OCI-LY3 (cell line): ENCODE results near the gene FCRL5.

ENCODE experiments used
- H2AFZ ChIP-seq: fragments of 200-600, 300-600 bp; shearing (Covaris generic); 2 replicates; pipeline ENCODE4 v1.6.0; 2014; ENCODE audit warnings: antibody characterized with exemption, low read depth, low read length
- H3K27ac ChIP-seq: fragments of 200-600, 300-600 bp; sonication (generic); 2 replicates; pipeline ENCODE4 v1.5.1; 2014; ENCODE audit warnings: mild to moderate bottlenecking, low read length, moderate library complexity, mixed read lengths
- H3K27me3 ChIP-seq: fragments of 200-600, 300-600 bp; sonication (generic); 2 replicates; pipeline ENCODE4 v1.6.1; 2014; ENCODE audit warnings: low read depth, low read length, mixed read lengths
- H3K36me3 ChIP-seq: fragments of 200-600, 300-600 bp; sonication (generic); replicated peaks from 2 replicates; pipeline ENCODE3; 2014; ENCODE audit warnings: low read depth, low read length, mixed read lengths
- H3K4me1 ChIP-seq: fragments of 300-600, 200-600 bp; sonication (generic); 2 replicates; pipeline ENCODE4 v1.6.1; 2014; ENCODE audit warnings: low read length, mixed read lengths
- H3K4me2 ChIP-seq: fragments of 200-600, 300-600 bp; sonication (generic); 2 replicates; pipeline ENCODE4 v1.6.1; 2014; ENCODE audit warnings: low read length, mixed read lengths
- H3K4me3 ChIP-seq: fragments of 300-600, 200-600 bp; sonication (generic); 2 replicates; pipeline ENCODE4 v1.5.1; 2014; ENCODE audit warnings: antibody characterized with exemption, mild to moderate bottlenecking, low read length, moderate library complexity
- H3K79me2 ChIP-seq: fragments of 300-600, 200-600 bp; shearing (Covaris generic); 2 replicates; pipeline ENCODE4 v1.6.1; 2014; ENCODE audit warnings: mild to moderate bottlenecking, low read length, mixed read lengths
- H3K9ac ChIP-seq: fragments of 300-600, 200-600 bp; shearing (Covaris generic); 2 replicates; pipeline ENCODE4 v1.6.0; 2014; ENCODE audit warnings: mild to moderate bottlenecking, low read length, moderate library complexity
- H3K9me3 ChIP-seq: fragments of 200-600, 300-600 bp; shearing (Covaris generic); 2 replicates; pipeline ENCODE4 v1.6.1; 2014; ENCODE audit warnings: low read length, mixed read lengths; ENCODE audit not compliant: insufficient read depth
- H4K20me1 ChIP-seq: fragments of 200-600, 300-600 bp; sonication (generic); 2 replicates; pipeline ENCODE4 v1.6.1; 2016; ENCODE audit warnings: low read length, mixed read lengths; ENCODE audit not compliant: insufficient read depth
- EZH2phosphoT487 ChIP-seq: fragments of 200-600 bp; shearing (Covaris generic); IDR thresholded peaks from 2 replicates; pipeline ENCODE4 v1.6.1; 2018; ENCODE audit warnings: antibody characterized with exemption, mixed run types, low read depth
- TF ChIP-seq, protein P1 (sequence below): fragments of 200-600, 300-600 bp; sonication (generic); IDR thresholded peaks from 2 replicates; pipeline ENCODE4 v1.5.1; 2014; ENCODE audit warnings: antibody characterized with exemption, low read length, low read depth

FCRL5 gene

DNA sequence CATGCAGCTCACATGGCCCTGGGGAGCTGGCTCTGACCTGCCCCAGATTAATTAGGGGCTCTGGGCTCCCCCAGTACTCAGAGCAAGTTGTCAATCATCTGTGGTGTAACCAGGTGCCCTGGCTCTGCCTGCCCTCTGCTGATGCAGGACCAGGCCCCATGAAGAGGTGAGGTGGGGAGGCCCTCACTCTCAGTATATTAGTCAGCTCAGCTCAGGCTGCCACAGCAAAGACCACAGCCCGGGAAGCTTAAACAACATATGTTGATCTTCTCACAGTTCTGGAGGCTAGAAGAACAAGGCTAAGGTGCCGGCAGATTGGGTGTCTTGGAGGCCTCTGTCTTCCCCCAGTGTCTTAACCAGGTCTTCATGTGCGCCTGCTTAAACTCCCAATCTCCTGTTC is 66.5 kb downstream of the FCRL5 start:
- Histone ChIP-seq H3K27me3 (peaks cover 2% of the 10 kb centered on the region; the same call in 1 of the 2 replicates), H3K9me3 (no peaks in the 10 kb centered on the region), H4K20me1 (no peaks in the 10 kb centered on the region), H3K9ac (no peak overlapping the region), H3K4me1 (peaks cover 6% of the 10 kb centered on the region), H2AFZ (no peak overlapping the region), H3K79me2 (no peaks in the 10 kb centered on the region), H3K4me2 (no peak overlapping the region), H3K36me3 (no peaks in the 10 kb centered on the region), H3K27ac (no peak overlapping the region), H3K4me3 (no peak overlapping the region)
- TF ChIP-seq, protein P1, sequence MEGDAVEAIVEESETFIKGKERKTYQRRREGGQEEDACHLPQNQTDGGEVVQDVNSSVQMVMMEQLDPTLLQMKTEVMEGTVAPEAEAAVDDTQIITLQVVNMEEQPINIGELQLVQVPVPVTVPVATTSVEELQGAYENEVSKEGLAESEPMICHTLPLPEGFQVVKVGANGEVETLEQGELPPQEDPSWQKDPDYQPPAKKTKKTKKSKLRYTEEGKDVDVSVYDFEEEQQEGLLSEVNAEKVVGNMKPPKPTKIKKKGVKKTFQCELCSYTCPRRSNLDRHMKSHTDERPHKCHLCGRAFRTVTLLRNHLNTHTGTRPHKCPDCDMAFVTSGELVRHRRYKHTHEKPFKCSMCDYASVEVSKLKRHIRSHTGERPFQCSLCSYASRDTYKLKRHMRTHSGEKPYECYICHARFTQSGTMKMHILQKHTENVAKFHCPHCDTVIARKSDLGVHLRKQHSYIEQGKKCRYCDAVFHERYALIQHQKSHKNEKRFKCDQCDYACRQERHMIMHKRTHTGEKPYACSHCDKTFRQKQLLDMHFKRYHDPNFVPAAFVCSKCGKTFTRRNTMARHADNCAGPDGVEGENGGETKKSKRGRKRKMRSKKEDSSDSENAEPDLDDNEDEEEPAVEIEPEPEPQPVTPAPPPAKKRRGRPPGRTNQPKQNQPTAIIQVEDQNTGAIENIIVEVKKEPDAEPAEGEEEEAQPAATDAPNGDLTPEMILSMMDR: no peak

GRCh38 chr1:157484573-157484972 is 67.7 kb downstream of the FCRL5 start:
- no peaks in the 10 kb centered on the region for H3K79me2 ChIP-seq
- H3K4me2 ChIP-seq: no peak overlapping the region
- H3K27ac ChIP-seq: no peak overlapping the region
- no peaks in the 10 kb centered on the region for H3K9me3 ChIP-seq
- no peak overlapping the region for H2AFZ ChIP-seq
- H3K27me3 ChIP-seq: peaks cover 2% of the 10 kb centered on the region; the same call in 1 of the 2 replicates
- TF ChIP-seq, protein P1: no peak
- TF ChIP-seq EZH2phosphoT487: no peak
- H3K36me3 ChIP-seq: no peaks in the 10 kb centered on the region
- no peaks in the 10 kb centered on the region for H4K20me1 ChIP-seq
- H3K4me1 ChIP-seq: no peaks in the 10 kb centered on the region
- no peak overlapping the region for H3K9ac ChIP-seq
- H3K4me3 ChIP-seq: no peak overlapping the region

- Histone ChIP-seq H2AFZ (no peak overlapping the region), H3K27ac (no peak overlapping the region), H3K9ac (no peak overlapping the region), H3K79me2 (no peaks in the 10 kb centered on the region), H3K4me3 (no peak overlapping the region), H3K9me3 (no peaks in the 10 kb centered on the region), H4K20me1 (no peaks in the 10 kb centered on the region), H3K4me2 (no peak overlapping the region), H3K4me1 (no peaks in the 10 kb centered on the region), H3K36me3 (no peaks in the 10 kb centered on the region), H3K27me3 (peaks cover 2% of the 10 kb centered on the region; the same call in 1 of the 2 replicates)
- no peak for TF ChIP-seq EZH2phosphoT487
- TF ChIP-seq, protein P1: no peak
Observed at GRCh38 chr1:157483635-157484034, 68.7 kb downstream of the FCRL5 start.

DNA sequence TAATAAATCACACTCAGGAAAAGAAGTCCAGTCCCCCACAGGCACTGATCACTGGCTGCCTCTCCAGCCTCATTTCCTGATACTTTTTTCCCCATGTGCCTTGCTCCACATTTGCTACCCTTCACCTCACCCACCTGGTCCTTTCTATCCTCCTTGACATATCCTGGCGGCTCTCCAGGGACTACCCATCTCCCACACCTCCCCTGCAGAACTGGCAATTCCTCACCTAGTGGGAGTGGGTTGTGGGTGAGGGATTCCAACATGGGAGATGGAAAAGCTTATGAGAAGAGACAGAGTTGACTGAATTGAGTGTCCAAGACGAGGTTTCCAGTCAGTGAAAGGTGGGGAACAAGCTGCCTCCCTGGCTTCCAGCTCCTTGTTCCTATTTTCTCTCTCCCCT is 69.6 kb downstream of the FCRL5 start:
- Histone ChIP-seq H3K27me3 (peaks cover 2% of the 10 kb centered on the region; the same call in 1 of the 2 replicates), H3K36me3 (no peaks in the 10 kb centered on the region), H3K4me3 (no peak overlapping the region), H3K79me2 (no peaks in the 10 kb centered on the region), H2AFZ (no peak overlapping the region), H4K20me1 (no peaks in the 10 kb centered on the region), H3K9me3 (no peaks in the 10 kb centered on the region), H3K9ac (no peak overlapping the region), H3K4me2 (no peak overlapping the region), H3K4me1 (no peaks in the 10 kb centered on the region), H3K27ac (no peak overlapping the region)
- TF ChIP-seq, protein P1: no peak
- TF ChIP-seq EZH2phosphoT487: no peak
